IPS-18c (cell line): ENCODE data around the gene MALRD1.

Experiments
- H3K4me3 ChIP-seq: 2 replicates; pipeline ENCODE4 v1.7.0; 2013; ENCODE audit warnings: low read depth, mild to moderate bottlenecking, low read length, moderate library complexity; ENCODE audit not compliant: insufficient read depth
- H3K9me3 ChIP-seq: one replicate; pipeline ENCODE4 v1.6.1; 2013; ENCODE audit warnings: mild to moderate bottlenecking, low read length, moderate library complexity; ENCODE audit not compliant: control insufficient read depth, insufficient read depth

MALRD1 gene

GRCh38 chr10:19169684-19170083 is 121.1 kb downstream of the MALRD1 start:
- no peaks in the 10 kb centered on the region for H3K9me3 ChIP-seq
- no peak overlapping the region for H3K4me3 ChIP-seq

- Histone ChIP-seq H3K9me3 (no peaks in the 10 kb centered on the region), H3K4me3 (no peak overlapping the region)
Measured at GRCh38 chr10:19178675-19179074, 130.1 kb downstream of the MALRD1 start.

- Histone ChIP-seq H3K9me3 (no peaks in the 10 kb centered on the region), H3K4me3 (no peak overlapping the region)
Measured at GRCh38 chr10:19184891-19185290, 136.3 kb downstream of the MALRD1 start.

GRCh38 chr10:19194866-19195265 is 146.3 kb downstream of the MALRD1 start:
- H3K9me3 ChIP-seq, result no peaks in the 10 kb centered on the region
- no peak overlapping the region for H3K4me3 ChIP-seq

GRCh38 chr10:19195698-19196097 is 147.1 kb downstream of the MALRD1 start:
- Histone ChIP-seq H3K9me3 (no peaks in the 10 kb centered on the region), H3K4me3 (no peak overlapping the region)

- H3K9me3 ChIP-seq, result no peaks in the 10 kb centered on the region
- H3K4me3 ChIP-seq, result no peak overlapping the region
Measured at GRCh38 chr10:19200211-19200610, 151.6 kb downstream of the MALRD1 start.

GRCh38 chr10:19204246-19204917 is 155.8 kb downstream of the MALRD1 start:
- no peaks in the 10 kb centered on the region for H3K9me3 ChIP-seq
- no peak overlapping the region for H3K4me3 ChIP-seq

- Histone ChIP-seq H3K9me3 (no peaks in the 10 kb centered on the region), H3K4me3 (no peak overlapping the region)
Measured at GRCh38 chr10:19209319-19209718, 160.7 kb downstream of the MALRD1 start.

GRCh38 chr10:19212590-19212989 is 164.0 kb downstream of the MALRD1 start:
- Histone ChIP-seq H3K4me3 (no peak overlapping the region), H3K9me3 (no peaks in the 10 kb centered on the region)

GRCh38 chr10:19221216-19221615 is 172.6 kb downstream of the MALRD1 start:
- H3K4me3 ChIP-seq, result no peak overlapping the region
- H3K9me3 ChIP-seq, result no peaks in the 10 kb centered on the region

GRCh38 chr10:19226025-19226424 is 177.4 kb downstream of the MALRD1 start:
- H3K4me3 ChIP-seq, result no peak overlapping the region
- H3K9me3 ChIP-seq, result no peaks in the 10 kb centered on the region

GRCh38 chr10:19231034-19231433 is 182.4 kb downstream of the MALRD1 start:
- no peaks in the 10 kb centered on the region for H3K9me3 ChIP-seq
- no peak overlapping the region for H3K4me3 ChIP-seq

- no peak overlapping the region for H3K4me3 ChIP-seq
- no peaks in the 10 kb centered on the region for H3K9me3 ChIP-seq
Measured at GRCh38 chr10:19245889-19246752, 197.5 kb downstream of the MALRD1 start.

- Histone ChIP-seq H3K9me3 (no peaks in the 10 kb centered on the region), H3K4me3 (no peak overlapping the region)
Measured at GRCh38 chr10:19247843-19248242, 199.2 kb downstream of the MALRD1 start.

GRCh38 chr10:19250546-19250945 is 201.9 kb downstream of the MALRD1 start:
- H3K4me3 ChIP-seq, result no peak overlapping the region
- no peaks in the 10 kb centered on the region for H3K9me3 ChIP-seq

- Histone ChIP-seq H3K4me3 (no peak overlapping the region), H3K9me3 (no peaks in the 10 kb centered on the region)
Measured at GRCh38 chr10:19252531-19252930, 203.9 kb downstream of the MALRD1 start.

GRCh38 chr10:19256331-19256730 is 207.7 kb downstream of the MALRD1 start:
- no peak overlapping the region for H3K4me3 ChIP-seq
- no peaks in the 10 kb centered on the region for H3K9me3 ChIP-seq

- no peaks in the 10 kb centered on the region for H3K9me3 ChIP-seq
- H3K4me3 ChIP-seq, result no peak overlapping the region
Measured at GRCh38 chr10:19263262-19263661, 214.7 kb downstream of the MALRD1 start.
